ENCODE measurements around the gene DNAH7. TPM values are rescaled to one million over a fixed set of nuclear protein-coding genes. Genes with fewer than 3 reads are reported as not detected.

The DNAH7 gene
- total RNA-seq, 2 experiments from 2014 or later = 0.07 to 0.17 TPM

- ChIA-PET POLR2A (no interaction called here), CTCF (interaction anchor here (1.3 kb wide), 1 partner anchor 17 kb away, joined by 3 read pairs; no protein-coding TSS in a partner anchor)
- H3K4me1 Mint-ChIP-seq (ENCODE audit: low read depth) = no peaks in the 10 kb centered on the region
- no peak for DNase-seq
- peaks cover 41% of the 10 kb centered on the region for H3K36me3 Mint-ChIP-seq
- no peaks in the 10 kb centered on the region for H3K9me3 Mint-ChIP-seq
- no peak overlapping the region for H3K27ac Mint-ChIP-seq
- intact Hi-C loops (cut with micrococcal nuclease) = no loop called here
- no peaks in the 10 kb centered on the region for H3K27me3 Mint-ChIP-seq
- H3K4me3 Mint-ChIP-seq = no peak overlapping the region
These were observed 341.5 kb downstream of the DNAH7 start for GRCh38 chr2:195727106-195727505.

- no peaks in the 10 kb centered on the region for H3K27me3 Mint-ChIP-seq
- POLR2A ChIA-PET = no interaction called here
These were observed 346.6 kb downstream of the DNAH7 start for GRCh38 chr2:195722075-195722474.

GRCh38 chr2:195721042-195721441, 347.6 kb downstream of the DNAH7 start:
- Mint-ChIP-seq H3K4me1 (ENCODE audit: low read depth) (peaks cover 2% of the 10 kb centered on the region), H3K4me3 (no peak overlapping the region), H3K36me3 (peaks cover 39% of the 10 kb centered on the region), H3K27me3 (no peaks in the 10 kb centered on the region), H3K9me3 (no peaks in the 10 kb centered on the region), H3K27ac (no peak overlapping the region)
- CTCF ChIA-PET = no interaction called here
- no peak for DNase-seq
- intact Hi-C loops (cut with micrococcal nuclease) = no loop called here
- POLR2A ChIA-PET = no interaction called here

More at GRCh38 chr2:195722075-195722474, 346.6 kb downstream of the DNAH7 start:
- Mint-ChIP-seq H3K4me3 (no peak overlapping the region), H3K27ac (no peak overlapping the region), H3K36me3 (peaks cover 31% of the 10 kb centered on the region), H3K9me3 (no peaks in the 10 kb centered on the region), H3K4me1 (ENCODE audit: low read depth) (peaks cover 2% of the 10 kb centered on the region)
- intact Hi-C loops (cut with micrococcal nuclease) = no loop called here
- no peak for DNase-seq
- CTCF ChIA-PET = no interaction called here

GRCh38 chr2:195716466-195716865, 352.2 kb downstream of the DNAH7 start:
- Mint-ChIP-seq H3K4me3 (no peak overlapping the region), H3K4me1 (ENCODE audit: low read depth) (peaks cover 2% of the 10 kb centered on the region), H3K36me3 (peaks cover 48% of the 10 kb centered on the region), H3K27ac (no peak overlapping the region), H3K9me3 (no peaks in the 10 kb centered on the region), H3K27me3 (no peaks in the 10 kb centered on the region)
- ChIA-PET CTCF (no interaction called here), POLR2A (no interaction called here)
- intact Hi-C loops (cut with micrococcal nuclease) = no loop called here
- DNase-seq = no peak

GRCh38 chr2:195711478-195711877, 357.2 kb downstream of the DNAH7 start:
- peaks cover 33% of the 10 kb centered on the region for H3K36me3 Mint-ChIP-seq

GRCh38 chr2:195709901-195710806, 358.5 kb downstream of the DNAH7 start:
- H3K4me1 Mint-ChIP-seq (ENCODE audit: low read depth) = no peaks in the 10 kb centered on the region
- no peak overlapping the region for H3K4me3 Mint-ChIP-seq
- no peak overlapping the region for H3K27ac Mint-ChIP-seq
- H3K27me3 Mint-ChIP-seq = no peaks in the 10 kb centered on the region
- ChIA-PET POLR2A (no interaction called here), CTCF (interaction anchor here (0.8 kb wide), 1 partner anchor 17 kb away, joined by 3 read pairs; no protein-coding TSS in a partner anchor)
- H3K36me3 Mint-ChIP-seq = peaks cover 25% of the 10 kb centered on the region
- no peak for DNase-seq
- intact Hi-C loops (cut with micrococcal nuclease) = no loop called here
- no peaks in the 10 kb centered on the region for H3K9me3 Mint-ChIP-seq

More at GRCh38 chr2:195711478-195711877, 357.2 kb downstream of the DNAH7 start:
- no peak overlapping the region for H3K27ac Mint-ChIP-seq
- H3K27me3 Mint-ChIP-seq = no peaks in the 10 kb centered on the region
- no peaks in the 10 kb centered on the region for H3K9me3 Mint-ChIP-seq
- no peak overlapping the region for H3K4me3 Mint-ChIP-seq
- intact Hi-C loops (cut with micrococcal nuclease) = no loop called here
- DNase-seq = no peak
- POLR2A ChIA-PET = no interaction called here
- no peaks in the 10 kb centered on the region for H3K4me1 Mint-ChIP-seq (ENCODE audit: low read depth)
- CTCF ChIA-PET = no interaction called here

- no peak overlapping the region for H3K27ac Mint-ChIP-seq
- peaks cover 27% of the 10 kb centered on the region for H3K36me3 Mint-ChIP-seq
- no peaks in the 10 kb centered on the region for H3K27me3 Mint-ChIP-seq
- ChIA-PET POLR2A (no interaction called here), CTCF (no interaction called here)
- H3K4me3 Mint-ChIP-seq = no peak overlapping the region
- no peaks in the 10 kb centered on the region for H3K4me1 Mint-ChIP-seq (ENCODE audit: low read depth)
- intact Hi-C loops (cut with micrococcal nuclease) = no loop called here
- peaks cover 1% of the 10 kb centered on the region for H3K9me3 Mint-ChIP-seq
- no peak for DNase-seq
These were observed 362.3 kb downstream of the DNAH7 start for GRCh38 chr2:195706161-195706900.

- ChIA-PET POLR2A (no interaction called here), CTCF (no interaction called here)
- Mint-ChIP-seq H3K27me3 (no peaks in the 10 kb centered on the region), H3K4me3 (no peak overlapping the region), H3K9me3 (peaks cover 27% of the 10 kb centered on the region), H3K4me1 (ENCODE audit: low read depth) (peaks cover 12% of the 10 kb centered on the region), H3K36me3 (peaks cover 52% of the 10 kb centered on the region), H3K27ac (no peak overlapping the region)
- no peak for DNase-seq
- intact Hi-C loops (cut with micrococcal nuclease) = no loop called here
These were observed 368.2 kb downstream of the DNAH7 start for GRCh38 chr2:195700480-195700879.

GRCh38 chr2:195697681-195698220, 370.9 kb downstream of the DNAH7 start:
- DNase-seq = no peak
- Mint-ChIP-seq H3K4me3 (no peak overlapping the region), H3K27ac (no peak overlapping the region), H3K27me3 (no peaks in the 10 kb centered on the region), H3K4me1 (ENCODE audit: low read depth) (peaks cover 26% of the 10 kb centered on the region), H3K9me3 (peaks cover 41% of the 10 kb centered on the region), H3K36me3 (peaks cover 62% of the 10 kb centered on the region)
- CTCF ChIA-PET = no interaction called here
- POLR2A ChIA-PET = no interaction called here
- intact Hi-C loops (cut with micrococcal nuclease) = no loop called here

GRCh38 chr2:195696012-195696411, 372.6 kb downstream of the DNAH7 start:
- peaks cover 50% of the 10 kb centered on the region for H3K9me3 Mint-ChIP-seq
- H3K27ac Mint-ChIP-seq = no peak overlapping the region
- ChIA-PET CTCF (no interaction called here), POLR2A (no interaction called here)
- H3K27me3 Mint-ChIP-seq = no peaks in the 10 kb centered on the region
- H3K4me3 Mint-ChIP-seq = no peak overlapping the region
- no peak for DNase-seq
- H3K4me1 Mint-ChIP-seq (ENCODE audit: low read depth) = peaks cover 44% of the 10 kb centered on the region
- H3K36me3 Mint-ChIP-seq = peaks cover 69% of the 10 kb centered on the region
- intact Hi-C loops (cut with micrococcal nuclease) = no loop called here

- H3K27ac Mint-ChIP-seq = no peak overlapping the region
- intact Hi-C loops (cut with micrococcal nuclease) = no loop called here
- peaks cover 51% of the 10 kb centered on the region for H3K9me3 Mint-ChIP-seq
- H3K4me1 Mint-ChIP-seq (ENCODE audit: low read depth) = peaks cover 48% of the 10 kb centered on the region
- CTCF ChIA-PET = no interaction called here
- POLR2A ChIA-PET = no interaction called here
- peaks cover 69% of the 10 kb centered on the region for H3K36me3 Mint-ChIP-seq
- no peak for DNase-seq
- no peak overlapping the region for H3K4me3 Mint-ChIP-seq
- no peaks in the 10 kb centered on the region for H3K27me3 Mint-ChIP-seq
These were observed 373.5 kb downstream of the DNAH7 start for GRCh38 chr2:195695002-195695631.

- DNase-seq = no peak
- Mint-ChIP-seq H3K27ac (no peak overlapping the region), H3K4me3 (no peak overlapping the region), H3K4me1 (ENCODE audit: low read depth) (peaks cover 48% of the 10 kb centered on the region), H3K36me3 (peaks cover 67% of the 10 kb centered on the region), H3K9me3 (peaks cover 45% of the 10 kb centered on the region), H3K27me3 (no peaks in the 10 kb centered on the region)
- CTCF ChIA-PET = no interaction called here
- intact Hi-C loops (cut with micrococcal nuclease) = no loop called here
- POLR2A ChIA-PET = no interaction called here
These were observed 374.1 kb downstream of the DNAH7 start for GRCh38 chr2:195694553-195694952.
